ENCODE data around the gene CLK3.

CLK3 gene

DNA sequence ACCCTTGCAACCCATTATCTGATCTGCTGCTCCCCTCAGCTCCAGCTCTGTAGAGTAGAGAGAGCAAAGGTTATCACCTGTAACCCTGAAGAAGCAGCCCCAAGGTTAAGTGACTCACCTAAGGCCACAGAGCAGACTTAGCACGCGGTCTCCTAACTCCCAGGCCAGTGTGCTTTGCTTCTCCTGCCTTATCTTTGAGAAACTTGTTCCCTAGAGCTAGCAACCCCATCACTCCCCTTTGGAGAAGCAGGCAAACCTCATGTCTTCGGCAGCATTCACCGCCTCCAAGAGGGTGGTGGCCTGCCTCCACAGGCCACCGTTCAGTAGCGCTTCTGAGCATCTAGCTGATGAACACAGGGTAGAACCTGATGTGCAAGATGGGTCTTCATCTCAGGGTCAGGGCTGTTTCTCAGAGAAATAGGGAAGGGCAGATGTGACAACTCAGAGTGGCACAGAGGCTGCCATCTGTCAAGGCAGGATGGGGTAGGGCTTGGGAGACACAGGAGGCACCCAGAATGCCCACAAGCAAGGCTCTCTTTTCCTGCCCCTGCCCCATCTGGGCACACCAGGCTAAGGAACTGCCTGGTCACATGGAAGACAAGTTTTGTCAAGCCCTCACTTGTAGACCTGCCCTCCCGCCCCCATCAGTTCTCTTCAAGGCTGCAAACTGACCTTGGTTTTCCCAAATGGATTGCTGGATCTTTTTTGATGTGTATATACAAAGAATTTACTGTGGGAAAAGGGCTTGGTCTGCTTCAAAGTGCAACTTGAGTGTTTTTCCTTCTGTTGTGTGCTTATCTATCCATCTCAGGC, 34.9 kb upstream of the CLK3 start:
- no peak for DNase-seq (ENCODE audit: low read depth)
- TF ChIP-seq, protein P1, sequence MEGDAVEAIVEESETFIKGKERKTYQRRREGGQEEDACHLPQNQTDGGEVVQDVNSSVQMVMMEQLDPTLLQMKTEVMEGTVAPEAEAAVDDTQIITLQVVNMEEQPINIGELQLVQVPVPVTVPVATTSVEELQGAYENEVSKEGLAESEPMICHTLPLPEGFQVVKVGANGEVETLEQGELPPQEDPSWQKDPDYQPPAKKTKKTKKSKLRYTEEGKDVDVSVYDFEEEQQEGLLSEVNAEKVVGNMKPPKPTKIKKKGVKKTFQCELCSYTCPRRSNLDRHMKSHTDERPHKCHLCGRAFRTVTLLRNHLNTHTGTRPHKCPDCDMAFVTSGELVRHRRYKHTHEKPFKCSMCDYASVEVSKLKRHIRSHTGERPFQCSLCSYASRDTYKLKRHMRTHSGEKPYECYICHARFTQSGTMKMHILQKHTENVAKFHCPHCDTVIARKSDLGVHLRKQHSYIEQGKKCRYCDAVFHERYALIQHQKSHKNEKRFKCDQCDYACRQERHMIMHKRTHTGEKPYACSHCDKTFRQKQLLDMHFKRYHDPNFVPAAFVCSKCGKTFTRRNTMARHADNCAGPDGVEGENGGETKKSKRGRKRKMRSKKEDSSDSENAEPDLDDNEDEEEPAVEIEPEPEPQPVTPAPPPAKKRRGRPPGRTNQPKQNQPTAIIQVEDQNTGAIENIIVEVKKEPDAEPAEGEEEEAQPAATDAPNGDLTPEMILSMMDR (conservative IDR thresholded peaks at IDR 0.05; ENCODE audit: low read depth, low read length): no peak
- no peak overlapping the region for H3K4me3 ChIP-seq (ENCODE audit: low read length)

DNA sequence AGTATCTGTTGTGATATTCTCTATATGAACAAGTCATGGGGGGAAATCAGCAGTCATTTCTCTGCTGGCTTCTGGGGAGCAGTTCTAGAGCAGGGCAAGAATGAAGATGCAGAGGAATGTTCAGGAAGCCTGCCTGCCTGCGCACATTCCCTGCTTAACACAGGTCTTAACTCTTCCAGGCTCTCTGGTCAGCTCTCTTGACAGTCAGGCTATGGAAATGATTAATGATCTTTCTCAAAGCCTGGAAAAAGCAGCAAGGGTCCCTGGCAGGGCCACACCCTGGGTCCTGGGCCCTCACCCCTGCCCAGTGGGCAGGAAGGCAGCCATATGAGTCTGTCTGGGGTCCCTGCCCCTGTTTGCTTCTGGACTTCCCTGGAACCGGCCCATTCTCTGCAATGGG, 31.4 kb upstream of the CLK3 start:
- DNase-seq (ENCODE audit: low read depth): no peak
- TF ChIP-seq, protein P1 (conservative IDR thresholded peaks at IDR 0.05; ENCODE audit: low read depth, low read length): no peak
- H3K4me3 ChIP-seq (ENCODE audit: low read length): no peak overlapping the region

DNA sequence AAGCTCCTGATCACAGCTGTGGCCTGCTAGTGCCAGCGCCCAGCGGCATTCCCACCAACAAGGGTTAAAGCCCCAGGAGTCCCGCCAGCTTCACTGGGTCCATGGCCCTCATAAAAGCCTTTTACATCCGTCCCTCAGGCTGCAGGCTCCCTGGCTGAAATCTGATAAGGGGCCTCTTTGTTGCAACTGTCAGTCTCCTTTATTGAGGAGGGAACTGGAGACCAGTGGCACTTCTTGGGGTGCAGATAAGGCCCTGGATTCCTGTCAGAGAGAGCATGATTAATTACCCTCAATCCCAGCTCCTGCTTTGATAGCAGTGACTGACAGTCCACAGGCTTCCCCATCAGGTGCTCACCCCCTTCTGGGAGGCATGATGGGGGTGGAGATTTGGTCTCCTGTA, 30.9 kb upstream of the CLK3 start:
- no peak for DNase-seq (ENCODE audit: low read depth)
- TF ChIP-seq, protein P1 (conservative IDR thresholded peaks at IDR 0.05; ENCODE audit: low read depth, low read length): no peak
- no peak overlapping the region for H3K4me3 ChIP-seq (ENCODE audit: low read length)

DNA sequence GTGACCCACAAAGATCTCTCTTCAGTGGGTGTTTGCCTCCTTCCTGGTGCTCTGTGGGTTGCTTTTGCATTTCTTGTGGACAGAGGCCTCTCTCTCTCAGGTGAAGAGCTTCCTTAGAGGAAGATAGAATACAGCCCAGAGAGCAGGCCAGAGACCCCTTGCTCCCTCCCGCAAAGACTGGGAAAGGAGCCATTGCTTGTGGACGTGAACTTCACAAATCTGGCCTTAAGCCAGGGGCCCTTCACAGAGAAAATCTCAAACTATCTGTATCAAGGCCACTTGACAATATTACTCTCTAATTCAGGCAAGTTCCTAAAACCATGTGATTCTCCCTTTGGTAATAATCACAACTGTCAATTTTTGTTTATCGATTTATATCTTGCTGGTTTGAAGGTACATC, 30.4 kb upstream of the CLK3 start:
- no peak for DNase-seq (ENCODE audit: low read depth)
- no peak overlapping the region for H3K4me3 ChIP-seq (ENCODE audit: low read length)
- TF ChIP-seq, protein P1 (conservative IDR thresholded peaks at IDR 0.05; ENCODE audit: low read depth, low read length): no peak

DNA sequence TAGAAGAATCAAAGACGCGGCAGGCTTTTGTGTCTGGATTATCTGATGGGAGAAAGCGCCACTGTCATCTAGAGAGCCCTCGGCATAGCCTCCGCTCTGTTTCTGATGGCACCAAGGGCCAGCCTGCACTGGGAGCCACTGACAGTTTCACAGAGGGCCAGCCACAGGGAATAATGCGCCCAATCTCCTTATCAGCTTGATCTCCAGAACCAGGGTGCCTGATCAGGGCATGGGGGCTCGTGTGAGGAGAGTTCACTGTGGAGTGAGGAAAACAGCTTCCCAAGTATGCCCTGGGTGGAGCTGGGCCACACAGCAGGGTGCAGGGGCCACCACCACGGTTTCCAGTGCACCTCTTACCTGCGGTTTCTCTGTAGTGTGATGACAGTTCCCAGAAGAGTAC, 29.8 kb upstream of the CLK3 start:
- no peak overlapping the region for H3K4me3 ChIP-seq (ENCODE audit: low read length)
- DNase-seq (ENCODE audit: low read depth): no peak
- TF ChIP-seq, protein P1 (conservative IDR thresholded peaks at IDR 0.05; ENCODE audit: low read depth, low read length): no peak

DNA sequence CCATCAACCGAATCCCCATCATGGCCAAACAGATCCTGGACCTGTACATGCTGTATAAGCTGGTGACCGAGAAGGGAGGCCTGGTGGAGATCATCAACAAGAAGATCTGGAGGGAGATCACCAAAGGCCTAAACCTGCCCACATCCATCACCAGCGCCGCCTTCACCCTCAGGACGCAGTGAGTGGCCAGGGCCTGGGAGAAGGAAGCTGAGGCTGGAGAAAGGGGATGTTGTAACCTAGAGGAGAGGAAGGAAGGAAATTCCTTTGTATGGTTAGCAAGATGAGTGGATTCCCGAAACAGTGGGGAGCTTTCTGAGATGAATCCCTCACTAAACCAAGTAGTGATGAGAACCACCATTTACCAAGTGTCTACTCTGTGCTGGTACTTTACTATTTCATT, 25.8 kb upstream of the CLK3 start:
- DNase-seq (ENCODE audit: low read depth): no peak
- TF ChIP-seq, protein P1 (conservative IDR thresholded peaks at IDR 0.05; ENCODE audit: low read depth, low read length): no peak
- no peak overlapping the region for H3K4me3 ChIP-seq (ENCODE audit: low read length)

DNA sequence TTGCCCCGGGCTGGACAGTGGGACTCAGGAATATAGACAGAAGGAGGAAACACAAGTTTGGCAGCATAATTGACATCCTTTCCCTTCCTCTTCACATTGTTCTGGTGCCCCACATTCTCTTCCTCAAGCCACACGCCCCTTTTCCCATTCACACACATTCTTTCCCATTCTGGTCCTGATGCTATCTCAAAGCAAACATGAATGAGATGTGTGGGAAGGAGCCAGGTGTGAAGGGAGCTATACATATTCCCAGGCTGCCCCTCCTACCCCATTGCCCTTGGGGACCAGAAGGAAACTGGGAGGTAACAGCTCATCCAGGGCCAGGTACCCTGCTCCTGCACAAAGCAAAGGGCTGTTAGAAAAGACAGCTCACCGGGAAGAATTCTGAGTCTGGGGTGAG, 23.4 kb upstream of the CLK3 start:
- TF ChIP-seq, protein P1 (conservative IDR thresholded peaks at IDR 0.05; ENCODE audit: low read depth, low read length): no peak
- DNase-seq (ENCODE audit: low read depth): no peak

More for the DNA sequence above, 23.4 kb upstream of the CLK3 start:
- H3K4me3 ChIP-seq (ENCODE audit: low read length): no peak overlapping the region
